SU-DHL-6 (cell line): Measurements from ENCODE around the gene RNF128.

Source experiments
- CTCF ChIP-seq: fragments of 200-600 bp; sonication (generic); IDR thresholded peaks from one replicate; pipeline ENCODE4 v1.5.1; 2017; ENCODE audit warnings: antibody characterized with exemption, mild to moderate bottlenecking, low read length, moderate library complexity; ENCODE audit not compliant: insufficient read depth, poor library complexity, severe bottlenecking
- EZH2phosphoT487 ChIP-seq: fragments of 200-600 bp; sonication (generic), shearing (Covaris generic); conservative IDR thresholded peaks from 2 replicates; pipeline ENCODE4 v1.6.1; 2018; ENCODE audit warnings: mild to moderate bottlenecking, antibody characterized with exemption, low read length, moderate library complexity, mixed read lengths

GRCh38 chrX:106684207-106684606, 42.3 kb upstream of the RNF128 start:
- no peak for TF ChIP-seq CTCF
- TF ChIP-seq EZH2phosphoT487: no peak
